DLD1 (cell line): ENCODE data around the gene ZMYND10.

Source experiments
- in situ Hi-C: cut with HindIII; loops from 2 replicates; pipeline ENCODE4 v1.10.0; 2017; ENCODE audit warnings: low sequenced_read_pairs

Gene ZMYND10

DNA sequence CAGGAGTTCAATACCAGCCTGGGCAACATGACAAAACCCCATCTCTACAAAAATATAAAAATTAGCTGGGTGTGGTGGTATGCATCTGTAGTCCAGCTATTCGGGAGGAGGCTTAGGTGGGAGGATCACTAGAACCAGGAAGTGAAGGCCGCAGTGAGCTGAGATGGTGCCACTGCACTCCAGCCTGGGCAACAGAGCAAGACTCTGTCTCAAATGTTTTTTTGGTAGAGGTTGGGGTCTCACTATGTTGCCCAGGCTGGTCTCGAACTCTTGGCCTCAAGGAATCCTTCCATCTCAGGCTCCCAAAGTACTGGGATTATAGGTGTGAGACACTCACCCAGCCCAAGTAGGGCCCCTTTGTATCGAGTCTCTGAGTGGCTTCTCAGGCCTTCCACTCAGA is 51.4 kb downstream of the ZMYND10 start:
- in situ Hi-C loops = no loop called here

DNA sequence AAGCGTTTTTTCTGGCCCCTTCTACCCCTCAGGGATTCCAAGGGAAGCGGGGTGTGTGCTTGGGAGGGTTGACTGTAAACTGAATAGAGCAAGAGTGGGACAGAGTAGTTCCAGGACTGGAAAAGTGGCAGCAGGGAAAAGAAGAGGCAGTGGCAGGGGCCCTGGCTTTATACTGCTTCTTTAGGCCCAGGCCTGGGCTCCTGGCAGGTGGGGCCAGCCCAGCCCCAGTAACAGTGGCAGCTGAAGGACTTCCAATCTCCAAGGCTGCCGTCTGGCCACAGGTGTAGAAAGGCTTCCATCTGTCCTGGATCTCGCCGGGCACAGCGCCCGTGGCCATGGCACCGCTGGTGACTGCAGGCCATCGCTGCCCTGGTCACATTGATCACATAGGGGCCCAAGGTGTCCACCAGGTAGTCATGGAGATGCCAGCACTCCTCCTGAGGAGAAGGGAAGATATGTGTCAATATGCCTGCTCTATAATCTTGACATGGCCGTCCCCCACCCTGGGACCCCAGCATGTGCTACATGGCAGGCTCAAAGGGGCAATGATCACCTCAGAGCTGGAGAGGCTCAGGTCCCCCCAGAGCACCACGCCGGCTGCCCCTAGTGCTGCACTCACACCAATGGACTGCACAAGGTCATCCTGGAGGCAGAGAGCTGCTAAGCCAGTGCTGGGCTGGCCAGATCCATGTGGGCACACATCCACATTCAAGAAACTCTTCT is 52.3 kb downstream of the ZMYND10 start:
- in situ Hi-C loops = no loop called here

DNA sequence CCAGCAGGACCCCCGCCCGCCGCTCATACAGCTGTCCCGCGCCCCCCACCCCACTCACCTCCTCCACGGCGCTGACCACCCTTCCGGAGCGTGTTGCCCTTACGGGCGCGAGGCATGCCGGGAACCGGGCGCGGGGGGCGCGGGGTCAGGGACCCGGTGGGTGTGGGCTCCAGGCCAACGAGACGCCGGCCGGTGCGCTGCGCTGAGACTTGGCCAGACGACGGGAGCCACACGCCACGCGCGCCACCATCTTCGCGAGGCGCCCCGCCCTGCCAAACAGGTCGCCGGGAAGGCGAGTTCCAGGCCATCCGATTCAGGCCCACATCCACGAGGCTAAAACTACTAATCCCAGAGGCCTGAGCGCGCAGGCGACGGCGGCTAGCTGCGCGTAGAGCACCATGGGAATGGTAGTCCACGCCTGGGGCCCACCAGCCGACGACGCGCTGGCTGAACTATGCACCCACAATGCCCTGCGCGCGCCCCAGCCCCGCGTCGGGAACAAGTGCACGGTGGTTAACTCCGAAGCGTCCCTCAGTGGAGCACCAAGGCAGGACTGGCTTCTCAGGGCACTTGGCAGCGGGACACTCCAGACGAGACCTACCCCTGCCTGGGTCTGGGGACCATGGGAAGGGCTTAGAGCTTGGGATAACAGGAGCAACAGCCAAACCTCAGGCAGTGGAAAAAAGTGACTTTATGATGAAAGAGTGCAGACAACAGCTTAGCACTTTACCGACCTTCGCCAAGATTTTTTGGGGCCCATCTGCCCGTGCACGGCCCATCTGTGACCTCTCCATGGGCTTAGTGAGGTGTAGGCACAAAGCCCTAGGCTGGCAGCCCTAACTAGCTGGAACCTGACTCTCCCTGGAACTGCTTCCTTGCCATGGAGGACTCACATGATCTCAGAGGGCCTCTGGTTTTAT is 53.1 kb downstream of the ZMYND10 start, which contains the start of gene IFRD2:
TSS of gene IFRD2 (minus strand) at position 271 of the 920 bp plus-strand sequence. CDS start at position 116, 155 bp downstream.
- in situ Hi-C loops = no loop called here
